Stomach (tissue), 4 donors: ENCODE measurements around the gene HCRT.

Source experiments
- CTCF ChIP-seq, 7 experiments: fragments of 450-650 bp in 4 of 7; fragments of 200-600 bp in 3 of 7; sonication (generic) in 3 of 7; IDR thresholded peaks; one replicate each; pipeline ENCODE4 v1.5.1; 2016 to 2019; ENCODE audit warnings: antibody characterized with exemption in 7 of 7, control low read depth in 2 of 7, mild to moderate bottlenecking in 1 of 7
- EP300 ChIP-seq: sonication (generic); formaldehyde crosslinking; IDR thresholded peaks from one replicate; pipeline ENCODE4 v1.6.1; 2017; ENCODE audit warnings: antibody characterized with exemption
- POLR2A ChIP-seq, 4 donors: fragments of 450-650 bp; IDR thresholded peaks; one replicate each; pipeline ENCODE4 v1.6.1; 2016; ENCODE audit warnings: antibody characterized with exemption in 4 of 4, control low read depth in 2 of 4, mild to moderate bottlenecking in 1 of 4, moderate library complexity in 1 of 4
- POLR2AphosphoS5 ChIP-seq, 3 donors: sonication (generic); formaldehyde crosslinking; IDR thresholded peaks; one replicate each; pipeline ENCODE4 v1.6.1; 2016; ENCODE audit warnings: antibody characterized with exemption in 3 of 3

- TF ChIP-seq CTCF (IDR thresholded peaks at IDR 0.05) (no peak), POLR2A (IDR thresholded peaks at IDR 0.05) (no peak), EP300 (no peak), POLR2AphosphoS5 (IDR thresholded peaks at IDR 0.05) (no peak)
These were observed 43.9 kb downstream of the HCRT start for GRCh38 chr17:42141382-42141781.
